IPS DF 6.9 (cell line): ENCODE results near the gene ELF2.
"Not testable (repeated sequence)": the region's sequence is repeated elsewhere in the genome, so short reads cannot be mapped to it uniquely, and the experiment has no call there.

Source experiments
- DNase-seq: peaks from one replicate; pipeline ENCODE4 v3.0.0-alpha.2; 2013; ENCODE audit warnings: low read depth, low spot score
- H3K27ac ChIP-seq: one replicate; pipeline ENCODE4 v1.5.1; 2013; ENCODE audit warnings: low read length, control low read depth
- H3K27me3 ChIP-seq: 2 replicates; pipeline ENCODE4 v1.6.1; 2013; ENCODE audit warnings: mild to moderate bottlenecking, low read length; ENCODE audit not compliant: control insufficient read depth, insufficient read depth
- H3K36me3 ChIP-seq: 2 replicates; pipeline ENCODE4 v1.6.1; 2013; ENCODE audit warnings: low read length; ENCODE audit not compliant: control insufficient read depth, insufficient read depth
- H3K4me1 ChIP-seq: 2 replicates; pipeline ENCODE4 v1.6.1; 2013; ENCODE audit warnings: low read length; ENCODE audit not compliant: control insufficient read depth, insufficient read depth
- H3K4me3 ChIP-seq: 2 replicates; pipeline ENCODE4 v1.5.1; 2013; ENCODE audit warnings: mild to moderate bottlenecking, low read length
- H3K9me3 ChIP-seq: 2 replicates; pipeline ENCODE4 v1.6.1; 2013; ENCODE audit warnings: low read length, inconsistent platforms; ENCODE audit not compliant: control insufficient read depth, insufficient read depth
- WGBS: extraction: QIAGEN DNeasy Blood & Tissue Kit; methylation state at CpG from one replicate; pipeline ENCODE4 v1.1.7; 2013; ENCODE audit warnings: mixed read lengths, missing lambda C conversion rate; ENCODE audit not compliant: insufficient read length, insufficient coverage; 5-methylcytosine and 5-hydroxymethylcytosine counted together

ELF2 gene

GRCh38 chr4:139177049-139177868 is at the start of gene ELF2:
TSS of gene ELF2 (minus strand) at chr4:139177218. CDS start at chr4:139137701, 39,517 bp downstream.
- Histone ChIP-seq H3K27ac (no peak within 1 kb of the TSS), H3K4me1 (no peaks in the 10 kb centered on the region; the same call in 1 of the 2 replicates), H3K4me3 (peak within 1 kb of the TSS; percentile 95), H3K9me3 (no peaks in the 10 kb centered on the region), H3K36me3 (no peaks in the 10 kb centered on the region), H3K27me3 (no peaks in the 10 kb centered on the region)
- no CpG with 5 or more reads among the region's 83 CpGs for WGBS
- DNase-seq = no peak

- WGBS = no CpG with 5 or more reads among the region's 2 CpGs
- Histone ChIP-seq H3K36me3 (no peaks in the 10 kb centered on the region), H3K9me3 (no peaks in the 10 kb centered on the region), H3K27me3 (no peaks in the 10 kb centered on the region), H3K27ac (no peak overlapping the region), H3K4me3 (no peak overlapping the region), H3K4me1 (no peaks in the 10 kb centered on the region)
- DNase-seq = no peak
Observed at GRCh38 chr4:139223682-139224317, 46.8 kb upstream of the ELF2 start.

- no CpG with 5 or more reads among the region's 5 CpGs for WGBS
- no peaks in the 10 kb centered on the region for H3K4me1 ChIP-seq
- no peaks in the 10 kb centered on the region for H3K9me3 ChIP-seq
- no peaks in the 10 kb centered on the region for H3K27me3 ChIP-seq
- H3K4me3 ChIP-seq = no peak overlapping the region
- no peak for DNase-seq
- H3K36me3 ChIP-seq = no peaks in the 10 kb centered on the region
- no peak overlapping the region for H3K27ac ChIP-seq
Observed at GRCh38 chr4:139222215-139222614, 45.2 kb upstream of the ELF2 start.

GRCh38 chr4:139221687-139222086 is 44.7 kb upstream of the ELF2 start:
- Histone ChIP-seq H3K36me3 (no peaks in the 10 kb centered on the region), H3K27ac (no peak overlapping the region), H3K9me3 (no peaks in the 10 kb centered on the region), H3K4me1 (no peaks in the 10 kb centered on the region), H3K4me3 (no peak overlapping the region), H3K27me3 (no peaks in the 10 kb centered on the region)
- no peak for DNase-seq
- no CpG with 5 or more reads among the region's 5 CpGs for WGBS

- no peak for DNase-seq
- Histone ChIP-seq H3K27ac (no peak overlapping the region), H3K9me3 (no peaks in the 10 kb centered on the region), H3K4me1 (no peaks in the 10 kb centered on the region), H3K4me3 (no peak overlapping the region), H3K36me3 (no peaks in the 10 kb centered on the region), H3K27me3 (no peaks in the 10 kb centered on the region)
- WGBS = no CpG with 5 or more reads among the region's 4 CpGs
Observed at GRCh38 chr4:139219450-139220055, 42.5 kb upstream of the ELF2 start.

GRCh38 chr4:139214039-139214534 is 37.1 kb upstream of the ELF2 start:
- H3K27me3 ChIP-seq = no peaks in the 10 kb centered on the region
- H3K36me3 ChIP-seq = no peaks in the 10 kb centered on the region
- H3K4me3 ChIP-seq = no peak overlapping the region
- no peaks in the 10 kb centered on the region for H3K9me3 ChIP-seq
- WGBS = no CpG with 5 or more reads among the region's 7 CpGs
- H3K4me1 ChIP-seq = no peaks in the 10 kb centered on the region
- DNase-seq = peak; percentile 35
- H3K27ac ChIP-seq = no peak overlapping the region

GRCh38 chr4:139213633-139214032 is 36.6 kb upstream of the ELF2 start:
- no CpG with 5 or more reads among the region's 10 CpGs for WGBS
- not testable (repeated sequence) for H3K9me3 ChIP-seq, H3K4me1 ChIP-seq

GRCh38 chr4:139212900-139213299 is 35.9 kb upstream of the ELF2 start:
- DNase-seq = no peak
- Histone ChIP-seq H3K36me3 (no peaks in the 10 kb centered on the region), H3K27ac (no peak overlapping the region), H3K9me3 (no peaks in the 10 kb centered on the region), H3K27me3 (no peaks in the 10 kb centered on the region), H3K4me1 (no peaks in the 10 kb centered on the region), H3K4me3 (no peak overlapping the region)
- WGBS = 100% methylated on average over 1 of the region's 3 CpGs

More at GRCh38 chr4:139213633-139214032, 36.6 kb upstream of the ELF2 start:
- DNase-seq, H3K36me3 ChIP-seq, H3K27me3 ChIP-seq, H3K4me3 ChIP-seq, H3K27ac ChIP-seq: not testable (repeated sequence)

GRCh38 chr4:139210486-139210885 is 33.5 kb upstream of the ELF2 start:
- Histone ChIP-seq H3K27ac (no peak overlapping the region), H3K27me3 (no peaks in the 10 kb centered on the region; the same call in 1 of the 2 replicates), H3K9me3 (no peaks in the 10 kb centered on the region), H3K4me3 (no peak overlapping the region), H3K36me3 (no peaks in the 10 kb centered on the region), H3K4me1 (no peaks in the 10 kb centered on the region)
- WGBS = no CpG with 5 or more reads among the region's 1 CpG
- no peak for DNase-seq

GRCh38 chr4:139209470-139210063 is 32.5 kb upstream of the ELF2 start:
- H3K9me3 ChIP-seq = no peaks in the 10 kb centered on the region
- no peak overlapping the region for H3K4me3 ChIP-seq
- H3K27me3 ChIP-seq = no peaks in the 10 kb centered on the region; the same call in 1 of the 2 replicates
- no peak for DNase-seq
- no peaks in the 10 kb centered on the region for H3K36me3 ChIP-seq
- H3K27ac ChIP-seq = no peak overlapping the region
- H3K4me1 ChIP-seq = no peaks in the 10 kb centered on the region
- WGBS = no CpG with 5 or more reads among the region's 3 CpGs
